ENCODE data around the gene TMEM163.

Gene TMEM163

DNA sequence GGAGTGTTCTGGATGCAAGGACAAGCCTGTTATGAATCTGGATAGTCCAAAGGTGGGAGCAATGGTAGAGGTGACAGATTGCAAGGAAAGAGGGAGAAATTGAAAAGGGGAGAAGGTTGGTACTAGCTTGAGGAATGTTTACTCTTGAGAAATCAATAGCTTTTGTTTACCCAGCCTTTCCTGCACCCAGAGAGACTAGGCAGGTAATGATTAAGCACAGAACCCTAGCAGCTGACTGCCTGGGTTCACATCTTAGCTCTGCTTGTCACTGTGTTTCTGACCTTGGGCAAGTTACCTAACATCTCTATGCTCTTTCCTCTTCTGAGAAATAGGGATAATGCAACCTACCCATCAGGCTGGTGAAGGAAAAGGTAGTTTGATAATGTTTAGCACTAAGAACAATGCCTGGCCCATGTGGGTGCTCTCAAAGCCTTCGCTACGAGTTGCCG, 286.3 kb downstream of the TMEM163 start:
- peaks cover 0 to 52% of the 10 kb centered on the region in 2 experiments; a peak in 2 of 3 replicates for H3K36me3 ChIP-seq (ENCODE audit: control insufficient read depth in 2 of 2, insufficient read depth in 1 of 2, low read length in 2 of 2)
- H3K4me3 ChIP-seq (ENCODE audit: low read depth, low read length) = no peak overlapping the region
- TF ChIP-seq ZNF621 (tag by site-specific recombination; IDR thresholded peaks at IDR 0.05) (no peak), PATZ1 (tag by site-specific recombination; IDR thresholded peaks at IDR 0.05) (no peak), ZNF777 (tag by site-specific recombination; IDR thresholded peaks at IDR 0.05; ENCODE audit: borderline replicate concordance) (no peak), BCL11B (tag by site-specific recombination; IDR thresholded peaks at IDR 0.05; ENCODE audit: low read depth) (no peak), ZNF529 (tag by site-specific recombination; IDR thresholded peaks at IDR 0.05; ENCODE audit: insufficient replicate concordance) (no peak), ZNF792 (tag by site-specific recombination; IDR thresholded peaks at IDR 0.05) (no peak), ZNF549 (tag by site-specific recombination; IDR thresholded peaks at IDR 0.05) (no peak)
- TF ChIP-seq, protein P1, sequence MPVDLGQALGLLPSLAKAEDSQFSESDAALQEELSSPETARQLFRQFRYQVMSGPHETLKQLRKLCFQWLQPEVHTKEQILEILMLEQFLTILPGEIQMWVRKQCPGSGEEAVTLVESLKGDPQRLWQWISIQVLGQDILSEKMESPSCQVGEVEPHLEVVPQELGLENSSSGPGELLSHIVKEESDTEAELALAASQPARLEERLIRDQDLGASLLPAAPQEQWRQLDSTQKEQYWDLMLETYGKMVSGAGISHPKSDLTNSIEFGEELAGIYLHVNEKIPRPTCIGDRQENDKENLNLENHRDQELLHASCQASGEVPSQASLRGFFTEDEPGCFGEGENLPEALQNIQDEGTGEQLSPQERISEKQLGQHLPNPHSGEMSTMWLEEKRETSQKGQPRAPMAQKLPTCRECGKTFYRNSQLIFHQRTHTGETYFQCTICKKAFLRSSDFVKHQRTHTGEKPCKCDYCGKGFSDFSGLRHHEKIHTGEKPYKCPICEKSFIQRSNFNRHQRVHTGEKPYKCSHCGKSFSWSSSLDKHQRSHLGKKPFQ (tag by site-specific recombination; IDR thresholded peaks at IDR 0.05) = no peak
- CTCF ChIA-PET = interaction anchor here (0.8 to 1.7 kb wide), 4 partner anchors 19 to 547 kb away, joined by 3 to 5 read pairs (median 4); no protein-coding TSS in a partner anchor
- POLR2A ChIA-PET = no interaction called here
- H3K9me3 ChIP-seq (ENCODE audit: control insufficient read depth, insufficient read depth, low read depth, low read length) = no peaks in the 10 kb centered on the region
- no peaks in the 10 kb centered on the region for H3K4me1 ChIP-seq (ENCODE audit: control insufficient read depth, insufficient read depth, low read length)
- H3K27ac ChIP-seq (ENCODE audit: extremely low read depth, low read depth, low read length) = no peak overlapping the region

DNA sequence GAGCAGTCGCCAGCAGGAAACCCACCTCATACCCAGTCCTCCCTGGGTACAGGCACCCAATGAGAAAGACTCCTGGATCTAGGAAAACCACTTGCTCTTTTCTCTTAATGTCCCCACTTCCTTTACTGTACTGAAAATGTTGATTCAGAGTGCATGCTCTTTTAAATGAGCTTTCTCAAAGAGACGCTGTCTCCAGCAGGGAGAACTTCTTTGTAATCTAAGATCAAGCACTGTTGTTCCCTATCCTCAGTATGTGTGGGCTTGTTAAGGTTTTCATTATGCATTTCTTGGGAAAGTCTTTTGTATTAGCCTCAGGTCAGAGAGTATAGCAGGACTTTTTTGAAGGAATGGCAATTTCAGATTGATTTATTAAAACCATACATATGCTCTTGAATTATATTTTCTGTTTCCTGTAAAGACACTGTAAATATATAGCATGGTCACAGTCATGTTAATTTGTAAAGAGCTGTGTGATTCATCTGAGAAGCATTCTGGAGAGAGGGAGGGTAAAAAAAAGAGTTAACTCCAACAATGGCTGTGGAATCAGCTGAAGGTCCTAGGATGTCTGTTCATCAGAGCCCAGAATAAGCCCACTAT, 286.9 kb downstream of the TMEM163 start:
- H3K4me3 ChIP-seq (ENCODE audit: low read depth, low read length) = no peak overlapping the region
- peaks cover 0 to 53% of the 10 kb centered on the region in 2 experiments; a peak in 1 of 3 replicates for H3K36me3 ChIP-seq (ENCODE audit: control insufficient read depth in 2 of 2, insufficient read depth in 1 of 2, low read length in 2 of 2)
- TF ChIP-seq ZBTB8A (tag by site-specific recombination; IDR thresholded peaks at IDR 0.05) (no peak), ZNF449 (tag by site-specific recombination; IDR thresholded peaks at IDR 0.05) (no peak), ZFHX2 (tag by site-specific recombination; conservative IDR thresholded peaks at IDR 0.05) (no peak), ZNF792 (tag by site-specific recombination; IDR thresholded peaks at IDR 0.05) (no peak), ZNF510 (tag by site-specific recombination; IDR thresholded peaks at IDR 0.05; ENCODE audit: insufficient replicate concordance) (no peak), KLF7 (tag by site-specific recombination; IDR thresholded peaks at IDR 0.05; ENCODE audit: borderline replicate concordance) (no peak), ZNF202 (tag by site-specific recombination; IDR thresholded peaks at IDR 0.05; ENCODE audit: borderline replicate concordance) (no peak)
- TF ChIP-seq, protein P2, sequence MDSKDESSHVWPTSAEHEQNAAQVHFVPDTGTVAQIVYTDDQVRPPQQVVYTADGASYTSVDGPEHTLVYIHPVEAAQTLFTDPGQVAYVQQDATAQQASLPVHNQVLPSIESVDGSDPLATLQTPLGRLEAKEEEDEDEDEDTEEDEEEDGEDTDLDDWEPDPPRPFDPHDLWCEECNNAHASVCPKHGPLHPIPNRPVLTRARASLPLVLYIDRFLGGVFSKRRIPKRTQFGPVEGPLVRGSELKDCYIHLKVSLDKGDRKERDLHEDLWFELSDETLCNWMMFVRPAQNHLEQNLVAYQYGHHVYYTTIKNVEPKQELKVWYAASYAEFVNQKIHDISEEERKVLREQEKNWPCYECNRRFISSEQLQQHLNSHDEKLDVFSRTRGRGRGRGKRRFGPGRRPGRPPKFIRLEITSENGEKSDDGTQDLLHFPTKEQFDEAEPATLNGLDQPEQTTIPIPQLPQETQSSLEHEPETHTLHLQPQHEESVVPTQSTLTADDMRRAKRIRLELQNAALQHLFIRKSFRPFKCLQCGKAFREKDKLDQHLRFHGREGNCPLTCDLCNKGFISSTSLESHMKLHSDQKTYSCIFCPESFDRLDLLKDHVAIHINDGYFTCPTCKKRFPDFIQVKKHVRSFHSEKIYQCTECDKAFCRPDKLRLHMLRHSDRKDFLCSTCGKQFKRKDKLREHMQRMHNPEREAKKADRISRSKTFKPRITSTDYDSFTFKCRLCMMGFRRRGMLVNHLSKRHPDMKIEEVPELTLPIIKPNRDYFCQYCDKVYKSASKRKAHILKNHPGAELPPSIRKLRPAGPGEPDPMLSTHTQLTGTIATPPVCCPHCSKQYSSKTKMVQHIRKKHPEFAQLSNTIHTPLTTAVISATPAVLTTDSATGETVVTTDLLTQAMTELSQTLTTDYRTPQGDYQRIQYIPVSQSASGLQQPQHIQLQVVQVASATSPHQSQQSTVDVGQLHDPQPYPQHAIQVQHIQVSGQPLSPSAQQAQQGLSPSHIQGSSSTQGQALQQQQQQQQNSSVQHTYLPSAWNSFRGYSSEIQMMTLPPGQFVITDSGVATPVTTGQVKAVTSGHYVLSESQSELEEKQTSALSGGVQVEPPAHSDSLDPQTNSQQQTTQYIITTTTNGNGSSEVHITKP (tag by site-specific recombination; IDR thresholded peaks at IDR 0.05) = no peak
- TF ChIP-seq, protein P3, sequence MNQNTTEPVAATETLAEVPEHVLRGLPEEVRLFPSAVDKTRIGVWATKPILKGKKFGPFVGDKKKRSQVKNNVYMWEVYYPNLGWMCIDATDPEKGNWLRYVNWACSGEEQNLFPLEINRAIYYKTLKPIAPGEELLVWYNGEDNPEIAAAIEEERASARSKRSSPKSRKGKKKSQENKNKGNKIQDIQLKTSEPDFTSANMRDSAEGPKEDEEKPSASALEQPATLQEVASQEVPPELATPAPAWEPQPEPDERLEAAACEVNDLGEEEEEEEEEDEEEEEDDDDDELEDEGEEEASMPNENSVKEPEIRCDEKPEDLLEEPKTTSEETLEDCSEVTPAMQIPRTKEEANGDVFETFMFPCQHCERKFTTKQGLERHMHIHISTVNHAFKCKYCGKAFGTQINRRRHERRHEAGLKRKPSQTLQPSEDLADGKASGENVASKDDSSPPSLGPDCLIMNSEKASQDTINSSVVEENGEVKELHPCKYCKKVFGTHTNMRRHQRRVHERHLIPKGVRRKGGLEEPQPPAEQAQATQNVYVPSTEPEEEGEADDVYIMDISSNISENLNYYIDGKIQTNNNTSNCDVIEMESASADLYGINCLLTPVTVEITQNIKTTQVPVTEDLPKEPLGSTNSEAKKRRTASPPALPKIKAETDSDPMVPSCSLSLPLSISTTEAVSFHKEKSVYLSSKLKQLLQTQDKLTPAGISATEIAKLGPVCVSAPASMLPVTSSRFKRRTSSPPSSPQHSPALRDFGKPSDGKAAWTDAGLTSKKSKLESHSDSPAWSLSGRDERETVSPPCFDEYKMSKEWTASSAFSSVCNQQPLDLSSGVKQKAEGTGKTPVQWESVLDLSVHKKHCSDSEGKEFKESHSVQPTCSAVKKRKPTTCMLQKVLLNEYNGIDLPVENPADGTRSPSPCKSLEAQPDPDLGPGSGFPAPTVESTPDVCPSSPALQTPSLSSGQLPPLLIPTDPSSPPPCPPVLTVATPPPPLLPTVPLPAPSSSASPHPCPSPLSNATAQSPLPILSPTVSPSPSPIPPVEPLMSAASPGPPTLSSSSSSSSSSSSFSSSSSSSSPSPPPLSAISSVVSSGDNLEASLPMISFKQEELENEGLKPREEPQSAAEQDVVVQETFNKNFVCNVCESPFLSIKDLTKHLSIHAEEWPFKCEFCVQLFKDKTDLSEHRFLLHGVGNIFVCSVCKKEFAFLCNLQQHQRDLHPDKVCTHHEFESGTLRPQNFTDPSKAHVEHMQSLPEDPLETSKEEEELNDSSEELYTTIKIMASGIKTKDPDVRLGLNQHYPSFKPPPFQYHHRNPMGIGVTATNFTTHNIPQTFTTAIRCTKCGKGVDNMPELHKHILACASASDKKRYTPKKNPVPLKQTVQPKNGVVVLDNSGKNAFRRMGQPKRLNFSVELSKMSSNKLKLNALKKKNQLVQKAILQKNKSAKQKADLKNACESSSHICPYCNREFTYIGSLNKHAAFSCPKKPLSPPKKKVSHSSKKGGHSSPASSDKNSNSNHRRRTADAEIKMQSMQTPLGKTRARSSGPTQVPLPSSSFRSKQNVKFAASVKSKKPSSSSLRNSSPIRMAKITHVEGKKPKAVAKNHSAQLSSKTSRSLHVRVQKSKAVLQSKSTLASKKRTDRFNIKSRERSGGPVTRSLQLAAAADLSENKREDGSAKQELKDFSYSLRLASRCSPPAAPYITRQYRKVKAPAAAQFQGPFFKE (tag by site-specific recombination; IDR thresholded peaks at IDR 0.05; ENCODE audit: borderline replicate concordance) = no peak
- CTCF ChIA-PET = interaction anchor here (0.8 to 2.0 kb wide), 6 partner anchors 19 to 546 kb away, joined by 3 to 14 read pairs (median 4); no protein-coding TSS in a partner anchor
- POLR2A ChIA-PET = no interaction called here
- no peak overlapping the region for H3K27ac ChIP-seq (ENCODE audit: extremely low read depth, low read depth, low read length)
- no peaks in the 10 kb centered on the region for H3K4me1 ChIP-seq (ENCODE audit: control insufficient read depth, insufficient read depth, low read length)
- H3K9me3 ChIP-seq (ENCODE audit: control insufficient read depth, insufficient read depth, low read depth, low read length) = no peaks in the 10 kb centered on the region
